RWPE2 (cell line): ENCODE results near the gene MLF2.
A peak's percentile ranks its signal among the peaks of the same experiment; 100 is the strongest.

ENCODE experiments used
- ATAC-seq: fragments of 200-7000 bp; cut with Tn5 transposase; 3 replicates; pipeline ENCODE4 v1.9.1; 2021; ENCODE audit warnings: low read depth
- DNase-seq: peaks from one replicate; pipeline ENCODE4 v3.0.0-alpha.2; 2020; ENCODE audit warnings: low spot score
- H3K27ac ChIP-seq: fragments of 450-650 bp; 2 replicates; pipeline ENCODE4 v1.5.1; 2017; ENCODE audit warnings: mild to moderate bottlenecking; ENCODE audit not compliant: poor library complexity, severe bottlenecking
- H3K27me3 ChIP-seq: fragments of 250-450 bp; sonication (Bioruptor Pico); 2 replicates; pipeline ENCODE4 v1.5.1; 2021; ENCODE audit warnings: mild to moderate bottlenecking, moderate library complexity; ENCODE audit not compliant: insufficient read depth, poor library complexity, severe bottlenecking
- H3K36me3 ChIP-seq: fragments of 250-450 bp; sonication (Bioruptor Pico); 2 replicates; pipeline ENCODE4 v1.5.1; 2020; ENCODE audit warnings: low read depth, mild to moderate bottlenecking, moderate library complexity
- H3K4me1 ChIP-seq: fragments of 250-450 bp; sonication (Bioruptor Pico); 2 replicates; pipeline ENCODE4 v1.5.1; 2021; ENCODE audit warnings: mild to moderate bottlenecking, moderate library complexity; ENCODE audit not compliant: insufficient read depth, poor library complexity, severe bottlenecking
- H3K4me3 ChIP-seq: fragments of 250-450 bp; sonication (Bioruptor Pico); 2 replicates; pipeline ENCODE4 v1.5.1; 2021; ENCODE audit warnings: mild to moderate bottlenecking, moderate library complexity; ENCODE audit not compliant: severe bottlenecking
- H3K9me3 ChIP-seq: fragments of 250-450 bp; sonication (Bioruptor Pico); 2 replicates; pipeline ENCODE4 v1.5.1; 2021; ENCODE audit warnings: mild to moderate bottlenecking, moderate library complexity; ENCODE audit not compliant: severe bottlenecking
- CTCF ChIP-seq: fragments of 450-650 bp; IDR thresholded peaks from one replicate; pipeline ENCODE4 v1.5.1; 2017; ENCODE audit warnings: mild to moderate bottlenecking, moderate library complexity; ENCODE audit not compliant: poor library complexity, severe bottlenecking

Gene MLF2

GRCh38 chr12:6768990-6769389, 16.0 kb upstream of the MLF2 start:
- TF ChIP-seq CTCF = no peak
- H3K27ac ChIP-seq = no peak overlapping the region
- H3K4me1 ChIP-seq = peaks cover 17% of the 10 kb centered on the region

GRCh38 chr12:6768437-6768914, 15.5 kb upstream of the MLF2 start:
- peak overlapping the region; percentile 86 for H3K27ac ChIP-seq
- no peak for DNase-seq
- H3K36me3 ChIP-seq = peaks cover 9% of the 10 kb centered on the region; the same call in 1 of the 2 replicates
- peak overlapping the region; percentile 95 for H3K4me3 ChIP-seq
- no peak for ATAC-seq
- H3K27me3 ChIP-seq = no peaks in the 10 kb centered on the region
- no peak for TF ChIP-seq CTCF
- no peaks in the 10 kb centered on the region for H3K9me3 ChIP-seq
- peaks cover 22% of the 10 kb centered on the region for H3K4me1 ChIP-seq

More at GRCh38 chr12:6768990-6769389, 16.0 kb upstream of the MLF2 start:
- H3K9me3 ChIP-seq = no peaks in the 10 kb centered on the region
- peaks cover 9% of the 10 kb centered on the region; the same call in 1 of the 2 replicates for H3K36me3 ChIP-seq
- DNase-seq (no peak), ATAC-seq (no peak)
- no peak overlapping the region for H3K4me3 ChIP-seq
- H3K27me3 ChIP-seq = no peaks in the 10 kb centered on the region

- Histone ChIP-seq H3K36me3 (peaks cover 9% of the 10 kb centered on the region; the same call in 1 of the 2 replicates), H3K9me3 (no peaks in the 10 kb centered on the region), H3K27me3 (no peaks in the 10 kb centered on the region), H3K4me1 (peaks cover 22% of the 10 kb centered on the region), H3K4me3 (peak overlapping the region; percentile 95), H3K27ac (peak overlapping the region; percentile 86)
- no peak for TF ChIP-seq CTCF
- DNase-seq (no peak), ATAC-seq (no peak)
Measured at GRCh38 chr12:6767353-6768319, 14.7 kb upstream of the MLF2 start.

- no peaks in the 10 kb centered on the region for H3K9me3 ChIP-seq
- DNase-seq (no peak), ATAC-seq (peak; percentile 43)
- TF ChIP-seq CTCF = peak; percentile 93
- H3K4me1 ChIP-seq = peaks cover 22% of the 10 kb centered on the region
- no peaks in the 10 kb centered on the region for H3K27me3 ChIP-seq
- H3K4me3 ChIP-seq = peak overlapping the region; percentile 95
- peak overlapping the region; percentile 86 for H3K27ac ChIP-seq
- peaks cover 9% of the 10 kb centered on the region; the same call in 1 of the 2 replicates for H3K36me3 ChIP-seq
Measured at GRCh38 chr12:6766651-6767349, 13.9 kb upstream of the MLF2 start.
